ENCODE data around the gene ADCY1. TPM values are rescaled to one million over a fixed set of nuclear protein-coding genes. Genes with fewer than 3 reads are reported as not detected.
"Not testable (repeated sequence)": the region's sequence is repeated elsewhere in the genome, so short reads cannot be mapped to it uniquely, and the experiment has no call there.

The ADCY1 gene
- total RNA-seq, 1 donor from 2014 or later = 19.0 TPM

DNA sequence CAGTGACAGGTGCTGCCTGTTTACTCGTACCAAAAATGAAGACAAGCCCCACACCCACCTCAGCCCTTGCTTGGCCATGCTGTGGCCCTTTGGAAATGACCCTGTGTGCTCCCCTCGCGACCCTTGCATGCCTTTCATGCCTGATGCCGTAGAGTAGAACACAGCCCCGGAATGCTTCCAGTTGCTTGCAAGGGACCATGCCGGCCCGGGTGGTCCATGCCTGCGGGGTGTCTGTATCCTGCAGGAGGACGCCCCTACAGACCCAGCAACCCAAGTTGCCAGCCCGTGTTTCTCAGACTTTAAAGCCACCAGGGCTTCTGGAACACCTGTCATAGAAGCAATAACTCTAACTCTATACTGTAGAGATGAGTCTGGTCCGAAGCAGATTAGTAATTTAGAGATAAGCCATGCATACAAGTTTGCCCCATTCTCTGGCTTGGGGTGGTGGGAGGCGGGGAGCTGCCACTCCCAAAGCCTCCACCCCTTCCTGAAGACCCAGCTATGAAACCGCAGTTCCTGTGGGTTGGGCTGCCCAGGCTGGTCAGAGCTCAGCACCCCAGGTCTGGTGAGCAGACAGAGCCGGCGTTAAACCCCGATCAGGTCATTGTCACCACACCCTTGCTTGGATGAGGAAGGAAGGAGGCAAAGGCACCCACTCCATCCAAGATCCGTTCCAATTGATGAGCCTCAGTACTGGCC, 143.5 kb downstream of the ADCY1 start:
- TF ChIP-seq, protein P1, sequence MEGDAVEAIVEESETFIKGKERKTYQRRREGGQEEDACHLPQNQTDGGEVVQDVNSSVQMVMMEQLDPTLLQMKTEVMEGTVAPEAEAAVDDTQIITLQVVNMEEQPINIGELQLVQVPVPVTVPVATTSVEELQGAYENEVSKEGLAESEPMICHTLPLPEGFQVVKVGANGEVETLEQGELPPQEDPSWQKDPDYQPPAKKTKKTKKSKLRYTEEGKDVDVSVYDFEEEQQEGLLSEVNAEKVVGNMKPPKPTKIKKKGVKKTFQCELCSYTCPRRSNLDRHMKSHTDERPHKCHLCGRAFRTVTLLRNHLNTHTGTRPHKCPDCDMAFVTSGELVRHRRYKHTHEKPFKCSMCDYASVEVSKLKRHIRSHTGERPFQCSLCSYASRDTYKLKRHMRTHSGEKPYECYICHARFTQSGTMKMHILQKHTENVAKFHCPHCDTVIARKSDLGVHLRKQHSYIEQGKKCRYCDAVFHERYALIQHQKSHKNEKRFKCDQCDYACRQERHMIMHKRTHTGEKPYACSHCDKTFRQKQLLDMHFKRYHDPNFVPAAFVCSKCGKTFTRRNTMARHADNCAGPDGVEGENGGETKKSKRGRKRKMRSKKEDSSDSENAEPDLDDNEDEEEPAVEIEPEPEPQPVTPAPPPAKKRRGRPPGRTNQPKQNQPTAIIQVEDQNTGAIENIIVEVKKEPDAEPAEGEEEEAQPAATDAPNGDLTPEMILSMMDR (conservative IDR thresholded peaks at IDR 0.05) = no peak
- H3K27me3 Mint-ChIP-seq = no peaks in the 10 kb centered on the region
- no peaks in the 10 kb centered on the region for H3K36me3 Mint-ChIP-seq
- no peak overlapping the region for H3K27ac Mint-ChIP-seq
- peaks cover 11% of the 10 kb centered on the region for H3K4me1 Mint-ChIP-seq (ENCODE audit: unreplicated experiment)
- H3K9me3 Mint-ChIP-seq = no peaks in the 10 kb centered on the region
- DNase-seq (ENCODE audit: extremely low spot score, unreplicated experiment) = no peak
- H3K4me3 Mint-ChIP-seq = no peak overlapping the region

DNA sequence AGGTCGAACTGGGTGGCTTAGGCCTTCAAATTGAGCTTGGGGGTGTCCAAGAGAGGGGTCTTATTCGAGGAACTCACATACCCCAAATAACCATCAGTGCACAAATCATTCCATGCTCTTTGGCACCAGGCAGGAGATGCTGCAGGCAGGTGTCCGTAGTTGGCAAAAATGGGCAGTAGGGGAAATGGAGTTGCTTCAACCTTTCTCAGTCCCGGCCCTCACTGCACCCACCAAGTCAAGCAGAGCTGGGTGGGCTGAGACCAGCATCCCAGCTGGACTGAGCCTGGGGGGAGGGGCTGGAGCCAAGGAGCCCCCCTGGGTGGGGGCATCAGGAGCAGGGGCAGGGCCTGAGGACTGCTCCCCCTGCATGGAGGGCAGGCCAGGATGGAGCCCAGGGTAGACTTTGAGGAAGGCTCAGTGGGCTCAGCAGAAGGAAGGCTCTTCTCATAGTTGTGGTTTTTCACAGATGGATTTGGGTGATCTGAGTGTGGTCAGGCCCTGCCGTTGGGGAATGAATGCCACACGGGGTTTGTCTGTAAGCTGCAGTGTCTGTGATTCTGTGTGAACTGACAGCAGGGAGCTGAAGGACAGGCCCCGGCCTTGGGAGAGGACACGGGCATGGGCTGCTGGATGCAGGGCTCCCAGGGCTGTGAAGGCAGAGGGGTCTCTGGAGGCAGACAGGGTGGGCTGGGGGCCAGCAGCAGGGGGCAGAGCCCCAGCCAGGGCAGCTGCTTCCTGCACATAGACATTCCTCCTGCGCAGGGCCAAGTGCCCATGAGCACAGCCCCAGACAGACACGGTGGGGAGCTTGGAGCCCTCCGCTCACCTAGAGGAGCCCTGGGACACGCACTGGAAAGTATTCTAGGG, 144.5 kb downstream of the ADCY1 start:
- H3K27ac Mint-ChIP-seq = no peak overlapping the region
- H3K36me3 Mint-ChIP-seq = peaks cover 1% of the 10 kb centered on the region
- DNase-seq (ENCODE audit: extremely low spot score, unreplicated experiment) = no peak
- H3K4me1 Mint-ChIP-seq (ENCODE audit: unreplicated experiment) = peaks cover 11% of the 10 kb centered on the region
- no peaks in the 10 kb centered on the region for H3K9me3 Mint-ChIP-seq
- H3K4me3 Mint-ChIP-seq = no peak overlapping the region
- TF ChIP-seq, protein P1 (conservative IDR thresholded peaks at IDR 0.05) = no peak
- no peaks in the 10 kb centered on the region for H3K27me3 Mint-ChIP-seq

DNA sequence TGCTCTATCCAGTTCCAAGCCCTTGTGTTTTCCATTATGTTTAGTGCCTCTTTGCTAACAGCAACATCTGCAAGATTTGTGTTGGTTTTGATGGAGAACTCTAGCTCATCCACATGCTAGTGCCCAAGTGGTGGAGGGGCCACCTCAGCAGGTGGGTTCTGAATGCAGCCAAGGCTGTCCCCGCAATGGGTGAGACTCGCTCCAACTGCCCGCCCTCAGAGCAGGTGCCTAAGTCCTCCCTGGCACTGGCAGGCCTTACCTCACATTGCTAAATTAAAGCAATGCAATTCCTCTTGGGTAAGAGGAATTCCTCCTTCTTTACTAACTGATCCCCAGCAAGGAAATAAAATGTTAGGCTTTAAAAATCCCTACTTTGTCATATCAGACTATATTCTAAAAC, 146.8 kb downstream of the ADCY1 start:
- TF ChIP-seq, protein P1 (conservative IDR thresholded peaks at IDR 0.05) = no peak
- no peak for DNase-seq (ENCODE audit: extremely low spot score, unreplicated experiment)
- Mint-ChIP-seq H3K36me3 (peaks cover 11% of the 10 kb centered on the region), H3K4me1 (ENCODE audit: unreplicated experiment) (peaks cover 11% of the 10 kb centered on the region), H3K4me3 (no peak overlapping the region), H3K27ac (no peak overlapping the region), H3K9me3 (no peaks in the 10 kb centered on the region), H3K27me3 (no peaks in the 10 kb centered on the region)

DNA sequence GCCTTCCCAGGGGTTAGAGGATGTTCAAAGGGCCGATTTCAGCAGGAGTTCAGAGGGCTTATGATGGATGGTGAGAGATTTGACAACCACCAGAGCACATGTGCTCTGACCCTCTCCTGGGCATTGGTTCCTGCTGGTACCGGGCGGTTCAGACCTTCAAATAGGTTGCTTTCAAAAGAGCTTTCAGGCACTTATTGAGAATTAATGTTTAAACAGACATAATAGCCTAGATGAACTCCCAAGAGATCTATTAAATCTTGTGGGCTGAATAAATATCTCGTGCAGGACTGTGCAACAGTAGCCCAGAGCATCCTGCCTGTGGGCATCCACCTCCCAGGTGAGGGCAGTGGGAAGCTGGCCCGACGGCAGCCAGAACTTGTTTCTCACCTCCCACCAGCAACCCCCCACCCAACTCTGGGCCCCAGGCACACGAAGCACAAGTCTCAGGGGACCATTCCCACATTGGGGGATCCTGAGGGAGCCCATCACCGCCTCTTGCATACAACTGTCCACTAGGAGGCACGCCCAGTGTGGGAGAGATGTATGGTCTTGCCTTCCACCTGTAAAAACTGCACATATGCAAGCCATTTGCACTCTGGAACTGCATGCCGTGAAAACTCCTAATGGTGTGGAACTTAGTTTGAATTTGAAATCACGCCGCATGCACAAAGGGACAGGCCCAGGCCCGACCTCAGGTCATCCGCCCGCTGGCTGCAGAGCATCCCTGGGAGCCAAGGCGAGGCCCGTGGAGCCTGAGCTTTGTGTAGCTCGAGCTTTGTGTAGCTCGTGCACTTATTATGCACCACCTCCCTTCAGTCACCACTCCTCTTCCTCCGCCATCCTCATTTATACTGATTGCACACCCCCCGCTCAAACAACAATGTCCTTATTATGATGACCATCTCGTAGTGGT, 147.8 kb downstream of the ADCY1 start:
- no peak overlapping the region for H3K27ac Mint-ChIP-seq
- peaks cover 11% of the 10 kb centered on the region for H3K4me1 Mint-ChIP-seq (ENCODE audit: unreplicated experiment)
- no peaks in the 10 kb centered on the region for H3K9me3 Mint-ChIP-seq
- H3K36me3 Mint-ChIP-seq = peaks cover 14% of the 10 kb centered on the region
- no peak for DNase-seq (ENCODE audit: extremely low spot score, unreplicated experiment)
- H3K27me3 Mint-ChIP-seq = no peaks in the 10 kb centered on the region
- H3K4me3 Mint-ChIP-seq = no peak overlapping the region
- TF ChIP-seq, protein P1 (conservative IDR thresholded peaks at IDR 0.05) = peak; percentile 37

DNA sequence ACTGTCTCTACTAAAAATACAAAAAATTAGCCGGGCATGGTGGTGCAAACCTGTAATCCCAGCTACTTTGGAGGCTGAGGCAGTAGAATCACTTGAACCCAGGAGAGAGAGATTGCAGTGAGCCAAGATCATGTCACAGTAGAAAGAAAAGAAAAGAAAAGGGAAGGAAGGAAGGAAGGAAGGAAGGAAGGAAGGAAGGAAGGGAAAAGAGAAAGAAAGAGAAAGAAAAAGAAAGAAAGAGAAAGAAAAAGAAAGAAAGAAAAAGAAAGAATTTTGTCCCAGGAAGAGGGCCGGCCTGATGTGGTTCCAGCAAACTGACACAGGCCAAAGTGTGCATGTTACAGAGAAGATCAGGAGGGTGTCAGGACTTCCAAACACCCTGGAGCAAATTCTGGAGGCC, 151.1 kb downstream of the ADCY1 start:
- not testable (repeated sequence) for DNase-seq (ENCODE audit: extremely low spot score, unreplicated experiment); H3K27ac Mint-ChIP-seq; H3K4me3 Mint-ChIP-seq; H3K27me3 Mint-ChIP-seq; H3K9me3 Mint-ChIP-seq
- Mint-ChIP-seq H3K36me3 (peaks cover 22% of the 10 kb centered on the region), H3K4me1 (ENCODE audit: unreplicated experiment) (peaks cover 11% of the 10 kb centered on the region)
